HepG2 (cell line): ENCODE data around the gene ADGRV1. TPM values are rescaled to one million over a fixed set of nuclear protein-coding genes. Genes with fewer than 3 reads are reported as not detected.
A peak's percentile ranks its signal among the peaks of the same experiment; 100 is the strongest.

ENCODE experiments used
- ATAC-seq: fragments of 200-7000 bp; cut with Tn5 transposase; 3 replicates; pipeline ENCODE4 v1.9.1; 2020; ENCODE audit warnings: mild to moderate bottlenecking, moderate library complexity
- BruUV-seq: library from RNA; stranded (reverse); fragments of 400-500 nt; replicated peaks from 2 replicates; lab custom pipeline; 2021; lab: Mats Ljungman, UMichigan
- CTCF ChIA-PET: fragments of 300-600 bp; formaldehyde crosslinking; extraction: SDS; loops from one replicate; lab custom pipeline; 2021; ENCODE audit warnings: low total read pairs, inconsistent platforms, low intra/inter-chr PET ratio; lab: Yijun Ruan, JAX
- POLR2A ChIA-PET: fragments of 350-600 bp; sonication (Branson Sonifier 250); formaldehyde crosslinking; loops from one replicate; lab custom pipeline; 2020; ENCODE audit warnings: antibody characterized with exemption, inconsistent platforms; lab: Yijun Ruan, JAX
- DNase-seq: peaks from one replicate; pipeline ENCODE4 v3.0.0-alpha.2; 2015; ENCODE audit warnings: low spot score
- FAIRE-seq: peaks from 3 replicates; lab custom pipeline; 2011; peaks lifted over from hg19 to GRCh38; lab: Jason Lieb, UNC
- H2AFZ ChIP-seq: one replicate; pipeline ENCODE4 v1.6.1; 2011; ENCODE audit warnings: low read length, inconsistent platforms
- H3K27ac ChIP-seq: fragments of 300-600 bp; 3 replicates; pipeline ENCODE4 v1.8.0; 2011; ENCODE audit warnings: mixed run types, mild to moderate bottlenecking, mixed read lengths, low read length, inconsistent platforms; ENCODE audit not compliant: insufficient read depth; ENCODE audit errors: extremely low read length
- H3K27me3 ChIP-seq, 2 experiments: fragments of 200-600 bp in 1 of 2; 2 replicates in 1 of 2; 3 replicates in 1 of 2; pipeline versions ENCODE4 v1.6.0 to v1.8.0; 2011; ENCODE audit warnings: low read length in 2 of 2, mild to moderate bottlenecking in 2 of 2, moderate library complexity in 2 of 2, inconsistent platforms in 1 of 2; ENCODE audit not compliant: insufficient read depth in 2 of 2, control insufficient read depth in 1 of 2
- H3K36me3 ChIP-seq, 2 experiments: fragments of 200-600 bp in 1 of 2; replicated peaks in 1 of 2; 2 replicates in 1 of 2; 3 replicates in 1 of 2; pipeline versions ENCODE4 v1.5.1 to v1.8.0; 2011; ENCODE audit warnings: low read length in 2 of 2, inconsistent platforms in 1 of 2; ENCODE audit not compliant: insufficient read depth in 2 of 2, control insufficient read depth in 1 of 2
- H3K4me1 ChIP-seq: 2 replicates; pipeline ENCODE4 v1.5.1; 2012; ENCODE audit warnings: low read length, inconsistent platforms; ENCODE audit not compliant: insufficient read depth
- H3K4me2 ChIP-seq: 2 replicates; pipeline ENCODE4 v1.6.0; 2011; ENCODE audit warnings: low read depth, low read length, inconsistent platforms
- H3K4me3 ChIP-seq, 3 experiments: fragments of 200-600 bp in 1 of 3; sonication (generic), shearing (Covaris generic) in 1 of 3; replicated peaks in 1 of 3; 2 replicates each; pipeline ENCODE4 v1.5.1; 2011 to 2016; ENCODE audit warnings: low read length in 3 of 3, inconsistent platforms in 2 of 3, low read depth in 2 of 3, mild to moderate bottlenecking in 2 of 3, control low read depth in 1 of 3, mixed read lengths in 1 of 3; ENCODE audit not compliant: insufficient read depth in 1 of 3
- H3K79me2 ChIP-seq: one replicate; pipeline ENCODE4 v1.6.1; 2011; ENCODE audit warnings: low read length, inconsistent platforms; ENCODE audit not compliant: insufficient read depth
- H3K9ac ChIP-seq: 2 replicates; pipeline ENCODE4 v1.6.0; 2011; ENCODE audit warnings: mild to moderate bottlenecking, low read depth, low read length, inconsistent platforms; ENCODE audit not compliant: insufficient read depth
- H3K9me3 ChIP-seq: 2 replicates; pipeline ENCODE4 v1.5.1; 2012; ENCODE audit warnings: mild to moderate bottlenecking, low read length
- H4K20me1 ChIP-seq: 2 replicates; pipeline ENCODE4 v1.6.0; 2011; ENCODE audit warnings: inconsistent platforms, mild to moderate bottlenecking, low read length, moderate library complexity; ENCODE audit not compliant: insufficient read depth
- ARID2 ChIP-seq: sonication (generic); formaldehyde crosslinking; IDR thresholded peaks from 2 replicates; pipeline ENCODE4 v1.8.1; 2022; ENCODE audit warnings: mild to moderate bottlenecking, missing genetic modification reagents, borderline replicate concordance
- ASH2L ChIP-seq: fragments of 300-600, 200-600 bp; sonication (generic); IDR thresholded peaks from 2 replicates; pipeline ENCODE4 v1.7.0; 2017; ENCODE audit warnings: low read depth, mild to moderate bottlenecking, moderate library complexity, mixed read lengths, low read length; ENCODE audit not compliant: insufficient read length
- HMG20A ChIP-seq: IDR thresholded peaks from 2 replicates; pipeline ENCODE4 v1.6.1; 2016; ENCODE audit warnings: borderline replicate concordance
- HNRNPK ChIP-seq: fragments of 200-400 bp; formaldehyde crosslinking; IDR thresholded peaks from 2 replicates; pipeline ENCODE4 v1.6.1; 2018; ENCODE audit warnings: low read length, low read depth, moderate library complexity, mild to moderate bottlenecking; ENCODE audit not compliant: poor library complexity, severe bottlenecking
- KLF16 ChIP-seq, 2 experiments: sonication (generic) in 1 of 2; formaldehyde crosslinking in 1 of 2; IDR thresholded peaks; 2 replicates each; pipeline versions ENCODE4 v1.6.1 to v1.8.0; 2016 to 2023; ENCODE audit warnings: missing genetic modification reagents in 2 of 2, missing compliant biosample characterization in 1 of 2
- MEF2D ChIP-seq: sonication (generic); formaldehyde crosslinking; IDR thresholded peaks from 2 replicates; pipeline ENCODE4 v1.5.1; 2020; ENCODE audit warnings: mild to moderate bottlenecking, missing genetic modification reagents
- MIXL1 ChIP-seq: IDR thresholded peaks from 2 replicates; pipeline ENCODE4 v1.6.1; 2016
- NFIC ChIP-seq: IDR thresholded peaks from 2 replicates; pipeline ENCODE4 v1.6.1; 2012; ENCODE audit warnings: mild to moderate bottlenecking, low read length, inconsistent platforms
- NR2F2 ChIP-seq: IDR thresholded peaks from 2 replicates; pipeline ENCODE4 v1.6.1; 2012; ENCODE audit warnings: low read depth, inconsistent platforms, borderline replicate concordance
- RARA ChIP-seq: IDR thresholded peaks from 2 replicates; pipeline ENCODE4 v1.6.1; 2016; ENCODE audit warnings: missing genetic modification reagents, missing compliant biosample characterization
- RFXAP ChIP-seq: sonication (generic); formaldehyde crosslinking; IDR thresholded peaks from 2 replicates; pipeline ENCODE4 v1.4.0; 2020; ENCODE audit warnings: missing genetic modification reagents, borderline replicate concordance
- TEAD2 ChIP-seq: sonication (generic); formaldehyde crosslinking; IDR thresholded peaks from 2 replicates; pipeline ENCODE4 v1.9.0; 2021; ENCODE audit warnings: missing genetic modification reagents
- ZFP62 ChIP-seq: sonication (generic); formaldehyde crosslinking; IDR thresholded peaks from 2 replicates; pipeline ENCODE4 v1.4.0; 2020; ENCODE audit warnings: missing genetic modification reagents
- ZNF619 ChIP-seq: sonication (generic); formaldehyde crosslinking; IDR thresholded peaks from 2 replicates; pipeline ENCODE4 v1.4.0; 2020; ENCODE audit warnings: mild to moderate bottlenecking, missing genetic modification reagents
- WGBS: methylation state at CpG from one replicate; pipeline ENCODE4 v1.1.6; 2017; ENCODE audit warnings: low lambda C conversion rate; 5-methylcytosine and 5-hydroxymethylcytosine counted together
- in situ Hi-C: cut with HindIII; loops from 2 replicates; pipeline ENCODE4 v1.10.0; 2017; ENCODE audit warnings: low pct_unique_long_range_greater_than_20kb; ENCODE audit not compliant: extremely low pct_ligation_motif_present
- intact Hi-C: fragments of 100-400 bp; cut with micrococcal nuclease; formaldehyde crosslinking; loops from one replicate; pipeline ENCODE4 v1.10.0; 2022; ENCODE audit not compliant: unreplicated experiment
- polyA plus RNA-seq, 8 experiments: library from polyadenylated mRNA; depleted of rRNA in 3 of 8; stranded (reverse) in 7 of 8; unstranded in 1 of 8; fragments of >200 nt; fragmentation: Illumina TruSeq in 4 of 8; extraction: Trizol in 4 of 8; gene quantifications; 2 replicates each; pipeline versions ENCODE4 v1.2.1 to v1.2.3, GENCODE V29; 2011 to 2016; ENCODE audit warnings: low read depth in 4 of 8, missing spikeins in 1 of 8, mixed read lengths in 1 of 8; ENCODE audit not compliant: insufficient read depth in 1 of 8
- total RNA-seq, 5 experiments: library from RNA; depleted of rRNA; stranded (reverse); fragments of >200 nt; fragmentation: Illumina TruSeq; extraction: Trizol; gene quantifications; 2 replicates each; pipeline ENCODE4 v1.2.3, GENCODE V29; 2016; ENCODE audit warnings: low read depth in 1 of 5
- TF ChIP-seq, protein P1 (sequence below): sonication (generic); IDR thresholded peaks from 2 replicates; pipeline ENCODE4 v1.6.1; 2016; ENCODE audit warnings: low read depth, borderline replicate concordance
- TF ChIP-seq, protein P2 (sequence below): sonication (generic); formaldehyde crosslinking; IDR thresholded peaks from 2 replicates; pipeline ENCODE4 v1.5.1; 2020; ENCODE audit warnings: mild to moderate bottlenecking, missing genetic modification reagents, moderate library complexity
- TF ChIP-seq, protein P3 (sequence below): sonication (generic); formaldehyde crosslinking; IDR thresholded peaks from 2 replicates; pipeline ENCODE4 v1.4.0; 2020; ENCODE audit warnings: missing genetic modification reagents, mild to moderate bottlenecking, borderline replicate concordance
- TF ChIP-seq, protein P4 (sequence below): IDR thresholded peaks from 2 replicates; pipeline ENCODE4 v1.6.1; 2016; ENCODE audit warnings: mild to moderate bottlenecking
- TF ChIP-seq, protein P5 (sequence below): sonication (generic); formaldehyde crosslinking; IDR thresholded peaks from 2 replicates; pipeline ENCODE4 v1.4.0; 2020; ENCODE audit warnings: missing genetic modification reagents

The ADGRV1 gene
- total and polyA plus RNA-seq, 2 of the 13 experiments (the other 11 are each of a cell fraction or from before 2014, with no cell fraction given): 1.7 to 3.9 TPM

DNA sequence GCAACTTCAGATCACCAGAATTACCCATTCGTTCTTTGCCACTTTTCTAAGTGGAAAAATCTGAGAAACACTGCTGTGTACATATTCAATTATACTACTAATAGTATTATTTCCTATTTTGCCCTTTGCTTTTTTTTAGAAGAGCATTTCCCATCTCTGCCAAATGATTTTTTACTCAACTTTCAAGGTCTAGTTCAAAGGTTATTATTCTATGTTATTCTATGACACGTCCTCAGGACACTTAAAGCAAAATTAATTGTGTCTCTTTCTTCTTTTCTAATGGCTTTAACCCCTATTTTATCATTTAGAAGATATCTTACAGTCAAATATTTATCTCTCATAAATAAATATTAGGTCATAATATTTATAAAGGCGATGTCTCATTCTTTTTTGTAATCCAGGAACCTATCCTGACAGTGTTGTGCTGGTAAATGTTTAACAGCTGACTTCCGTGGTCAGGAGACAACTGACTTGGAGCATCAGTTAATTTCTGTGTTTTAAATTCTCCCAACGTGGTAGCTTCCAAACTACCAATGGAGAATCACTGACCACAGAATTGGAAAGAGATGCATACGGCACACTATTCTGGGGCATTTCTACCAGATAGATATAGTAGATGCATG is 449.3 kb downstream of the ADGRV1 start:
- Histone ChIP-seq H3K27ac (no peak overlapping the region), H4K20me1 (no peaks in the 10 kb centered on the region), H3K9me3 (no peaks in the 10 kb centered on the region), H2AFZ (no peak overlapping the region), H3K79me2 (no peaks in the 10 kb centered on the region), H3K36me3 (no peaks in the 10 kb centered on the region), H3K9ac (no peak overlapping the region), H3K4me2 (peak overlapping the region; percentile 29), H3K4me1 (peaks cover 26% of the 10 kb centered on the region), H3K27me3 (no peaks in the 10 kb centered on the region), H3K4me3 (no peak overlapping the region)
- intact Hi-C loops: no loop called here
- in situ Hi-C loops: no loop called here
- ATAC-seq (peak; percentile 69), FAIRE-seq (no peak), DNase-seq (peak; percentile 44)
- ChIA-PET CTCF (no interaction called here), POLR2A (no interaction called here)
- 36% methylated on average over 6 of the region's 6 CpGs for WGBS
- no TSS peak for BruUV-seq
- TF ChIP-seq MEF2D (0 out of 2 replicates have a peak, but pooled peaks have one; percentile 23), ZFP62 (no peak), NFIC (0 out of 2 replicates have a peak, but pooled peaks have one; percentile 49), HNRNPK (no peak), MIXL1 (CRISPR knock-in tag) (0 out of 2 replicates have a peak, but pooled peaks have one; percentile 21), KLF16 (CRISPR knock-in tag; IDR thresholded peaks at IDR 0.05) (no peak), HMG20A (peak; percentile 21; the same call in 1 of the 2 replicates), RARA (CRISPR knock-in tag) (peak; percentile 39; the same call in 1 of the 2 replicates), NR2F2 (no peak), ARID2 (CRISPR knock-in tag) (no peak), RFXAP (CRISPR knock-in tag) (no peak), ZNF619 (CRISPR knock-in tag) (no peak), TEAD2 (CRISPR knock-in tag) (no peak), ASH2L (no peak)
- TF ChIP-seq, protein P1, sequence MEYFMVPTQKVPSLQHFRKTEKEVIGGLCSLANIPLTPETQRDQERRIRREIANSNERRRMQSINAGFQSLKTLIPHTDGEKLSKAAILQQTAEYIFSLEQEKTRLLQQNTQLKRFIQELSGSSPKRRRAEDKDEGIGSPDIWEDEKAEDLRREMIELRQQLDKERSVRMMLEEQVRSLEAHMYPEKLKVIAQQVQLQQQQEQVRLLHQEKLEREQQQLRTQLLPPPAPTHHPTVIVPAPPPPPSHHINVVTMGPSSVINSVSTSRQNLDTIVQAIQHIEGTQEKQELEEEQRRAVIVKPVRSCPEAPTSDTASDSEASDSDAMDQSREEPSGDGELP: peak; percentile 41; the same call in 1 of the 2 replicates
- TF ChIP-seq, protein P2, sequence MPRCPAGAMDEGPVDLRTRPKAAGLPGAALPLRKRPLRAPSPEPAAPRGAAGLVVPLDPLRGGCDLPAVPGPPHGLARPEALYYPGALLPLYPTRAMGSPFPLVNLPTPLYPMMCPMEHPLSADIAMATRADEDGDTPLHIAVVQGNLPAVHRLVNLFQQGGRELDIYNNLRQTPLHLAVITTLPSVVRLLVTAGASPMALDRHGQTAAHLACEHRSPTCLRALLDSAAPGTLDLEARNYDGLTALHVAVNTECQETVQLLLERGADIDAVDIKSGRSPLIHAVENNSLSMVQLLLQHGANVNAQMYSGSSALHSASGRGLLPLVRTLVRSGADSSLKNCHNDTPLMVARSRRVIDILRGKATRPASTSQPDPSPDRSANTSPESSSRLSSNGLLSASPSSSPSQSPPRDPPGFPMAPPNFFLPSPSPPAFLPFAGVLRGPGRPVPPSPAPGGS: no peak
- TF ChIP-seq, protein P3, sequence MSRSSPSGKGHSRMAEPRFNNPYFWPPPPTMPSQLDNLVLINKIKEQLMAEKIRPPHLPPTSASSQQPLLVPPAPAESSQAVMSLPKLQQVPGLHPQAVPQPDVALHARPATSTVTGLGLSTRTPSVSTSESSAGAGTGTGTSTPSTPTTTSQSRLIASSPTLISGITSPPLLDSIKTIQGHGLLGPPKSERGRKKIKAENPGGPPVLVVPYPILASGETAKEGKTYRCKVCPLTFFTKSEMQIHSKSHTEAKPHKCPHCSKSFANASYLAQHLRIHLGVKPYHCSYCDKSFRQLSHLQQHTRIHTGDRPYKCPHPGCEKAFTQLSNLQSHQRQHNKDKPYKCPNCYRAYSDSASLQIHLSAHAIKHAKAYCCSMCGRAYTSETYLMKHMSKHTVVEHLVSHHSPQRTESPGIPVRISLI (CRISPR knock-in tag): 0 out of 2 replicates have a peak, but pooled peaks have one; percentile 16
- TF ChIP-seq, protein P4, sequence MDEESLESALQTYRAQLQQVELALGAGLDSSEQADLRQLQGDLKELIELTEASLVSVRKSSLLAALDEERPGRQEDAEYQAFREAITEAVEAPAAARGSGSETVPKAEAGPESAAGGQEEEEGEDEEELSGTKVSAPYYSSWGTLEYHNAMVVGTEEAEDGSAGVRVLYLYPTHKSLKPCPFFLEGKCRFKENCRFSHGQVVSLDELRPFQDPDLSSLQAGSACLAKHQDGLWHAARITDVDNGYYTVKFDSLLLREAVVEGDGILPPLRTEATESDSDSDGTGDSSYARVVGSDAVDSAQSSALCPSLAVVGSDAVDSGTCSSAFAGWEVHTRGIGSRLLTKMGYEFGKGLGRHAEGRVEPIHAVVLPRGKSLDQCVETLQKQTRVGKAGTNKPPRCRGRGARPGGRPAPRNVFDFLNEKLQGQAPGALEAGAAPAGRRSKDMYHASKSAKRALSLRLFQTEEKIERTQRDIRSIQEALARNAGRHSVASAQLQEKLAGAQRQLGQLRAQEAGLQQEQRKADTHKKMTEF: no peak
- TF ChIP-seq, protein P5, sequence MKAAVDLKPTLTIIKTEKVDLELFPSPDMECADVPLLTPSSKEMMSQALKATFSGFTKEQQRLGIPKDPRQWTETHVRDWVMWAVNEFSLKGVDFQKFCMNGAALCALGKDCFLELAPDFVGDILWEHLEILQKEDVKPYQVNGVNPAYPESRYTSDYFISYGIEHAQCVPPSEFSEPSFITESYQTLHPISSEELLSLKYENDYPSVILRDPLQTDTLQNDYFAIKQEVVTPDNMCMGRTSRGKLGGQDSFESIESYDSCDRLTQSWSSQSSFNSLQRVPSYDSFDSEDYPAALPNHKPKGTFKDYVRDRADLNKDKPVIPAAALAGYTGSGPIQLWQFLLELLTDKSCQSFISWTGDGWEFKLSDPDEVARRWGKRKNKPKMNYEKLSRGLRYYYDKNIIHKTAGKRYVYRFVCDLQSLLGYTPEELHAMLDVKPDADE: no peak
